BJ (cell line): ENCODE measurements around the gene TAOK2. TPM values are rescaled to one million over a fixed set of nuclear protein-coding genes. Genes with fewer than 3 reads are reported as not detected.

Experiments used
- CTCF ChIA-PET: fragments of 350-600 bp; formaldehyde crosslinking; extraction: SDS; loops from one replicate; lab custom pipeline; 2021; ENCODE audit warnings: antibody characterized with exemption, inconsistent platforms; lab: Yijun Ruan, JAX
- POLR2A ChIA-PET: fragments of 300-600 bp; sonication (Branson Sonifier 250); formaldehyde crosslinking; extraction: SDS; loops from one replicate; lab custom pipeline; 2021; ENCODE audit warnings: antibody characterized with exemption; lab: Charles Lee
- DNase-seq: peaks from one replicate; pipeline ENCODE4 v3.0.0-alpha.2; 2011; ENCODE audit warnings: low read depth
- H3K27me3 ChIP-seq: 2 replicates; pipeline ENCODE4 v1.6.0; 2011; ENCODE audit warnings: low read length; ENCODE audit not compliant: control insufficient read depth, insufficient read depth
- H3K36me3 ChIP-seq: 2 replicates; pipeline ENCODE4 v1.5.1; 2011; ENCODE audit warnings: low read length; ENCODE audit not compliant: control insufficient read depth, insufficient read depth
- H3K4me3 ChIP-seq: 2 replicates; pipeline ENCODE4 v1.5.1; 2011; ENCODE audit warnings: low read depth, mild to moderate bottlenecking, control low read depth, low read length
- polyA plus RNA-seq: library from polyadenylated mRNA; depleted of rRNA; stranded (reverse); fragments of >200 nt; gene quantifications from 2 replicates; pipeline ENCODE4 v1.2.3, GENCODE V29; 2011
- TF ChIP-seq, protein P1 (sequence below): IDR thresholded peaks from 2 replicates; pipeline ENCODE4 v1.5.1; 2011; ENCODE audit warnings: low read depth, mild to moderate bottlenecking, control low read depth, inconsistent platforms, low read length, moderate library complexity; ENCODE audit not compliant: insufficient read depth

The TAOK2 gene
- polyA plus RNA-seq, 1 experiment, result 24.3 TPM

DNA sequence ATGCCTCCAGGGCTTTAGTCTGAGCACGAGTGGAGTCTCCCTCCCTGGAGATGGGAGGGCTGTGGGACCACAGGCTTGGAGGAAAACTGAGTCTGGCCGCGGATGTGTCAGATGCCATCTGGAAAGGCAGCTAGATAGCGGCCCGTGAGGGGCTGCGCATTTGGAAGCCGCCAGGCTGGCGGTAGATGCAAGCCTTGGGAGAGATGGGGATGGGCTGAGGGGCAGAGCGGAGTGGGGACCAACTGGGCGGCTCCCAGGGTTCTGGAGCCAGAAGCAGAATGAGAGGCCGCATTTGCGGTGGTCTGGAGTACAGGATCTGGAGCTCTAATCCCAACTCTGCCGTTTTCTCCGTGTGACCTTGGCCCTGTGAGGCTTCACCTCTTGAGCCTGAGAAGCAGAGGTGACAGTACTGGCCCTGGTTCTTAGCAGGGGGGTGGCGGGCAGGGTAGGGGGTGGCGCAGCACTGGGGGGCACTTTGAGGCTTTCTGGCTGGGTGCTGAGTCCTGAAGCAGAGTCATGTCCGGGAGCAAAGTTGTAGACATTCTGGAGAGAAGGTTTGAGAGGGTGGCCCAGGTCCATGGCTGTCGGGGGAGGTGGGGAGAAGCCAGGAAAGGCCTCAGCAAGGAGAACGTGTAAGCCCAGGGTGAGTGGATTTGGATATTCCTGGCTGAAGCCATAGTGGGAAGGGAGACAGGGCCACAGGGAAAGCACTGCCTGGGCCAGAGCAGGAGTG lies 29.1 kb downstream of the TAOK2 start:
- no peak for DNase-seq
- Histone ChIP-seq H3K27me3 (no peaks in the 10 kb centered on the region), H3K4me3 (no peak overlapping the region), H3K36me3 (peaks cover 13% of the 10 kb centered on the region)
- ChIA-PET CTCF (interaction anchor here (1.3 kb wide), 1 partner anchor 154 kb away, joined by 8 read pairs; no protein-coding TSS in a partner anchor), POLR2A (no interaction called here)
- TF ChIP-seq, protein P1, sequence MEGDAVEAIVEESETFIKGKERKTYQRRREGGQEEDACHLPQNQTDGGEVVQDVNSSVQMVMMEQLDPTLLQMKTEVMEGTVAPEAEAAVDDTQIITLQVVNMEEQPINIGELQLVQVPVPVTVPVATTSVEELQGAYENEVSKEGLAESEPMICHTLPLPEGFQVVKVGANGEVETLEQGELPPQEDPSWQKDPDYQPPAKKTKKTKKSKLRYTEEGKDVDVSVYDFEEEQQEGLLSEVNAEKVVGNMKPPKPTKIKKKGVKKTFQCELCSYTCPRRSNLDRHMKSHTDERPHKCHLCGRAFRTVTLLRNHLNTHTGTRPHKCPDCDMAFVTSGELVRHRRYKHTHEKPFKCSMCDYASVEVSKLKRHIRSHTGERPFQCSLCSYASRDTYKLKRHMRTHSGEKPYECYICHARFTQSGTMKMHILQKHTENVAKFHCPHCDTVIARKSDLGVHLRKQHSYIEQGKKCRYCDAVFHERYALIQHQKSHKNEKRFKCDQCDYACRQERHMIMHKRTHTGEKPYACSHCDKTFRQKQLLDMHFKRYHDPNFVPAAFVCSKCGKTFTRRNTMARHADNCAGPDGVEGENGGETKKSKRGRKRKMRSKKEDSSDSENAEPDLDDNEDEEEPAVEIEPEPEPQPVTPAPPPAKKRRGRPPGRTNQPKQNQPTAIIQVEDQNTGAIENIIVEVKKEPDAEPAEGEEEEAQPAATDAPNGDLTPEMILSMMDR, result no peak

DNA sequence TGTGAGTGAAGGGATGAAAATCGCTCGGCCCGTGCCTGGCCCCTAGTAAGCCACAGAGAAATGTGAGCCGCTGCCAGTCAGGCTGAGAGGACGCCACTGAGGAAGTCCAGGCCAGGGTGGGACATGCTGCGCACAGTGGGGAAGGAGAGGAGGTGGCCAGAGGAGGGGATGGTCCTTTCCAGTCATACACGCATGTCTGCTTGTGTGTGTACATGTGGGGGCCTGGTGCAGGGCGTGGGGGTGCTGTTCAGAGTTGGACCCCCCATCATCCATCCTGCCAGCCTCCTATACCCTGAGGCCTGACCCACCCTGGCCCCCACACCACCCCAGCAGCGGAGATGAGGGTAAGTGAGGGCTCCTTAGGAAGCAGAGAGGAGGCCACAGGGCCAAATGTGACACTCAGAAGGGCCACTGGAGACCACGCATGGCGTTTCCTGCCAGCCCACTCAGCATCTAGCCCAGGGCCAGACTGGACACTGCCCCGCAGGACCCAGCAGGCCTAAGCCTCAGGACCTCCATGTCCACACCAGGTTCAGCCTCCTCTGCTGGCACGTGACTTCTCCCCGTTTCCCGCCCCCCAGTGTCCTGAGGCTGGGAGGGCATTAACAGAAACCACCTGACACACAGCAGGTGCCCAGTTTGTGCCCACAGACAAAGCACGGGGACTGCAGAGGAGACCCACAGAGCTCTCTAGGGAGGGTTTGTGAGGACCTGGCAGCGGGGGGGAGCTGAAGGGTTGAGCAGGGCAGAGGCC lies 30.2 kb downstream of the TAOK2 start:
- CTCF ChIA-PET, result interaction anchor here (1.0 to 2.1 kb wide), 4 partner anchors 7 to 196 kb away, joined by 3 to 10 read pairs (median 6); partner anchors contain the start of genes INO80E and KCTD13
- no peak overlapping the region for H3K4me3 ChIP-seq
- POLR2A ChIA-PET, result no interaction called here
- TF ChIP-seq, protein P1, result no peak
- no peak for DNase-seq
- H3K36me3 ChIP-seq, result peaks cover 12% of the 10 kb centered on the region
- H3K27me3 ChIP-seq, result no peaks in the 10 kb centered on the region

DNA sequence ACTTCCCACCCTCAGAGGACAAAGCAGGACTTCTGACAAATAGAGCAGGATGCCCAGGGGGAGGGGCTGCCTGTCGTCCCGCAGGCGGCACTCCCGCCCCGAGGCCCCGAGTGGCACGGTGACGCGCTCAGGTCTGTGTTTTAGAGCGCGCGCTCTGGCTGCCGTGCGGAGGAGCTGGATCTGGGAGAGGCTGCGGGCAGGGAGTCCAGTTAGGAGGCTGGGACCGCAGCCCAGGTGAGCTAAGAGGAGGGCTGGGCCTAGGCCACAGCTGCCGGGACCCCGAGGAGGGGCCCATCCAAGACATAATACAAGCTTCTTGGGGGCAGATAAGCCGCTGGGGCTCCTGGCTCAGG lies 30.7 kb downstream of the TAOK2 start:
- no peak for DNase-seq
- H3K4me3 ChIP-seq, result no peak overlapping the region
- CTCF ChIA-PET, result interaction anchor here (0.6 to 2.1 kb wide), 7 partner anchors 8 to 197 kb away, joined by 3 to 10 read pairs (median 4); partner anchors contain the start of genes INO80E and KCTD13
- H3K27me3 ChIP-seq, result 0 out of 2 replicates have a peak, but pooled peaks cover 1% of the 10 kb centered on the region
- POLR2A ChIA-PET, result no interaction called here
- peaks cover 12% of the 10 kb centered on the region for H3K36me3 ChIP-seq
- TF ChIP-seq, protein P1, result no peak

DNA sequence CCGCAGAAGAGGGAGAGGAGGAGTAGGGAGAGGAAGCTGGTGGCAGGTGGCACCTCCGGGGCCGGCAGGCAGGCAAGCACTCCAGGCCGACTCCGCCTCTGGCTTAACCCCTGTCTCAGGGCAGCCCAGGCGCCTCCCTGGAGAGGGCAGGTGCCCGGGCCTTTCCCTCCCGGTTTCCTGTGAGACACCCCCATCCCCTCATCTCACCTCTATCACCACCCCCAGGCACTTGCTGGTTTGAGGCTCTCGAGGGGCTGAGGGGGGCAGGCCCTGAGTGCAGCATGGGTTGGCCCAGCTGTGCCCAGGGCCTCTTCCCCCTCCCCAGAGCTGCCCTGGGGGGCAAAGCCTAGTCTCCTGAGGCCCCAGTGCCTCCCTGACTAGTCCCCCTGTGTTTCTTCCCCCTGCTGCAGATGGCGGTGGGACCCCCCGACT lies 31.2 kb downstream of the TAOK2 start:
- CTCF ChIA-PET, result interaction anchor here (0.5 to 2.1 kb wide), 12 partner anchors 8 to 409 kb away, joined by 3 to 10 read pairs (median 4); partner anchors contain the start of genes INO80E and KCTD13
- Histone ChIP-seq H3K4me3 (no peak overlapping the region), H3K36me3 (peaks cover 12% of the 10 kb centered on the region), H3K27me3 (0 out of 2 replicates have a peak, but pooled peaks cover 3% of the 10 kb centered on the region)
- TF ChIP-seq, protein P1, result no peak
- DNase-seq, result no peak
- POLR2A ChIA-PET, result no interaction called here
